ENCODE results near the gene TRIM41.
"Not testable (repeated sequence)": the region's sequence is repeated elsewhere in the genome, so short reads cannot be mapped to it uniquely, and the experiment has no call there.

- TF ChIP-seq CTCF (conservative IDR thresholded peaks at IDR 0.05 in 1 of 2, IDR thresholded peaks at IDR 0.05 in 1 of 2; ENCODE audit: extremely low read depth in 1 of 2, insufficient read depth in 1 of 2, low read depth in 1 of 2, low read length in 2 of 2); EZH2 (IDR thresholded peaks at IDR 0.05; ENCODE audit: borderline replicate concordance, low read length): not testable (repeated sequence)
Observed at GRCh38 chr5:181273433-181273744, 50.3 kb downstream of the TRIM41 start.
